Gastroesophageal sphincter (tissue), 3 donors: Measurements from ENCODE around the gene OR51G2.

Source experiments
- POLR2A ChIP-seq, 2 donors: fragments of 450-650 bp; IDR thresholded peaks; one replicate each; pipeline ENCODE4 v1.6.1; 2017; ENCODE audit warnings: antibody characterized with exemption in 2 of 2, mild to moderate bottlenecking in 2 of 2, moderate library complexity in 1 of 2
- TF ChIP-seq, protein P1 (sequence below), 4 experiments: fragments of 200-600 bp in 2 of 4; fragments of 450-650 bp in 2 of 4; sonication (generic) in 1 of 4; IDR thresholded peaks; one replicate each; pipeline ENCODE4 v1.5.1; 2017 to 2019; ENCODE audit warnings: antibody characterized with exemption in 4 of 4, mild to moderate bottlenecking in 2 of 4, moderate library complexity in 2 of 4

DNA sequence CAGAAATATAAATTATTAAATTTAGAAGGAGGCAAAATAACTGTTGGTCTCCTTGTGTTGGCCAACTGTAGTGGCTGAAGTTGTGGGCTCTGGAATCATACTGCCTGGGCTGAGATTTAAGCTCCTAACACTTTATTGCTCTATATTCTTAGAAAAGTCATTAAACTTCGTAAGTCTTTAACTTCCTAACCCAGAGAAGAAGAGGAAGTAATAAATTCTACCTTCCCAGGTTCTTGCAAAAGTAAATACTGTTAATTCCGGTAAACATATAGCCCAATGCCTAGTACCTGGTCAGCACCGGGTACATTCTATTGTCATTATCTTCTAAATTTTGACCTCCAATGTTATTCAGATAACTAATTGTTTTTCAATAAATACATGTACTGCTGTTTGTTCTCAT, 33.0 kb downstream of the OR51G2 start:
- TF ChIP-seq, protein P1, sequence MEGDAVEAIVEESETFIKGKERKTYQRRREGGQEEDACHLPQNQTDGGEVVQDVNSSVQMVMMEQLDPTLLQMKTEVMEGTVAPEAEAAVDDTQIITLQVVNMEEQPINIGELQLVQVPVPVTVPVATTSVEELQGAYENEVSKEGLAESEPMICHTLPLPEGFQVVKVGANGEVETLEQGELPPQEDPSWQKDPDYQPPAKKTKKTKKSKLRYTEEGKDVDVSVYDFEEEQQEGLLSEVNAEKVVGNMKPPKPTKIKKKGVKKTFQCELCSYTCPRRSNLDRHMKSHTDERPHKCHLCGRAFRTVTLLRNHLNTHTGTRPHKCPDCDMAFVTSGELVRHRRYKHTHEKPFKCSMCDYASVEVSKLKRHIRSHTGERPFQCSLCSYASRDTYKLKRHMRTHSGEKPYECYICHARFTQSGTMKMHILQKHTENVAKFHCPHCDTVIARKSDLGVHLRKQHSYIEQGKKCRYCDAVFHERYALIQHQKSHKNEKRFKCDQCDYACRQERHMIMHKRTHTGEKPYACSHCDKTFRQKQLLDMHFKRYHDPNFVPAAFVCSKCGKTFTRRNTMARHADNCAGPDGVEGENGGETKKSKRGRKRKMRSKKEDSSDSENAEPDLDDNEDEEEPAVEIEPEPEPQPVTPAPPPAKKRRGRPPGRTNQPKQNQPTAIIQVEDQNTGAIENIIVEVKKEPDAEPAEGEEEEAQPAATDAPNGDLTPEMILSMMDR (IDR thresholded peaks at IDR 0.05) = no peak
- TF ChIP-seq POLR2A (IDR thresholded peaks at IDR 0.05) = no peak
